ENCODE results near the gene HOXC13. TPM values are rescaled to one million over a fixed set of nuclear protein-coding genes. Genes with fewer than 3 reads are reported as not detected.

Gene HOXC13
- total RNA-seq, 1 experiment from 2014 or later: not detected

DNA sequence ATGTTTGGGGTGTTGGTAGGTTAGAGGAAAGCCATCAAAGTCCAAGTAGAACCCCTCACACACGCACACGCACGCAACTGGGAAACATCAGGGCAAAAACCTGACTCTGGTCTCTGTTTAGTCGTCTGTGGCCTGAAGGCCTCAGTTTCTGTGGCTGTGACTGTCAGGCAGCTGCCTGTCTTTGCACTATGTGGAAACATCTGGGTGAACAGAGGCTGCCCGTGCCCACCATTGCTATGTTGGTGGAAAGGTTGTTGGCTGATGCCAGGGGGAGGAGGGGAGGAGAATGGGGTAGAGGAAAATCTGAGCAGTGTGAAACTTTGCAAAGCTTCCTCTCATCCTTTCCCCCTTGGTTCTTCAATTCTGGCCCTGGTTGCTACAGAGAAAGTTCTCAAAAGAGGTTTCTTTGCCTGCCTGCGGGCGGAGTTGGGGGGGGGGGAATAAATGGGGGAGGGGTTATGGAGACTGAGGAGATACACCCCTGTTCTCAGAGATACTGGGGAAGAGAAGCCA lies 53.8 kb downstream of the HOXC13 start:
- no peaks in the 10 kb centered on the region for H3K79me2 ChIP-seq (ENCODE audit: low read length)
- H3K4me1 ChIP-seq (ENCODE audit: low read length): peaks cover 29% of the 10 kb centered on the region

DNA sequence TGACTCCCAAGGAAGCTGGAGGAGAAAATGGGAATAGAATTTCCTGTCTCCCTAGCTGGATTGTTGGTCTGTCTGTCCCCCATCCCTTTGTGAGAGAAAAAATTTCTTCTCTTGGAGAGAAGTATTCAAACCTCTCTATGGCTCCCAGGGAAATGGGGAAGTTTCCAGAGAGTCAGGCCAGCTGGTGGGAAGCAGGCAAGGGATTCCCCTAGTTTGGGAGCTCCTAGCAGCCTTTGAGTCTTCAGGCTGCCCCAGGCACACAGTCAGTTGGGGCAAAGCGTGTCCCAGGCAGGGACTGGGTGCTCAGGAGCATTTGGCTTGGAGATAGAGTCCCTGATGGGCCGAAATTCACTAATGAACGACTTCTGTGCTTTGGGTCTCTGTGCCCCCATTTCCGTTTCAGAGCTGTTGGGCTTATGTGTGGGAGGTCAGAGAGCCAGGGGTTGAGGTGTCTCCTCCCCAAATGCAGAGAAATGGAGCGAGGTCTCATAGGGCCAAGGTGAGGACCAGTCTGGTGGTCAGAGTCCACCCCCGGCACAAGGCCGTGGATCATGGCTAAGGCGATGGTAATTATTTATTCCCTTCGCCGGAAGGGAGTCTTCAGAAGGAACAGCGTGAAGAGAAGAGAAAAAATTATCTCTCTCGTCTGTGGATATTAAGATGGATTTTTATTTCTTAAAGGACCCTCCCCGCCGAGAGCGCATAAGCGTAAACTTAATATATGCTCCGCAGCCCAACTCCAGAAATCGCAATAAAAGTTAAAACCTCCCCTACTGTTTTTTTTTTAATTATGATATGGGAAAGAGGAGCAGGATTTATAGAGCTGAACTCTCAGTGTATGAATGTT lies 54.8 kb downstream of the HOXC13 start:
- Histone ChIP-seq H3K4me3 (ENCODE audit: low read length) (no peak overlapping the region), H2AFZ (ENCODE audit: low read length) (no peak overlapping the region), H4K20me1 (ENCODE audit: insufficient read depth, low read depth, low read length) (no peaks in the 10 kb centered on the region), H3K27me3 (ENCODE audit: low read length) (no peaks in the 10 kb centered on the region), H3K36me3 (ENCODE audit: insufficient read depth, low read length) (no peaks in the 10 kb centered on the region), H3K4me1 (ENCODE audit: low read length) (peaks cover 28% of the 10 kb centered on the region), H3K4me2 (ENCODE audit: low read depth, low read length, poor library complexity, severe bottlenecking) (no peak overlapping the region), H3K9me3 (ENCODE audit: low read length) (no peaks in the 10 kb centered on the region), H3K27ac (ENCODE audit: low read length) (no peak overlapping the region), H3K9me2 (replicated peaks; ENCODE audit: insufficient read depth, low read length) (no peaks in the 10 kb centered on the region), H3K9ac (ENCODE audit: low read length) (no peak overlapping the region), H3K79me2 (ENCODE audit: low read length) (no peaks in the 10 kb centered on the region)
- no peak for DNase-seq

More for the DNA sequence above, 53.8 kb downstream of the HOXC13 start:
- no peak for DNase-seq
- Histone ChIP-seq H3K27me3 (ENCODE audit: low read length) (no peaks in the 10 kb centered on the region), H4K20me1 (ENCODE audit: insufficient read depth, low read depth, low read length) (no peaks in the 10 kb centered on the region), H3K36me3 (ENCODE audit: insufficient read depth, low read length) (no peaks in the 10 kb centered on the region), H3K27ac (ENCODE audit: low read length) (no peak overlapping the region), H3K9ac (ENCODE audit: low read length) (no peak overlapping the region), H3K9me3 (ENCODE audit: low read length) (no peaks in the 10 kb centered on the region), H3K4me3 (ENCODE audit: low read length) (no peak overlapping the region), H3K4me2 (ENCODE audit: low read depth, low read length, poor library complexity, severe bottlenecking) (no peak overlapping the region), H2AFZ (ENCODE audit: low read length) (no peak overlapping the region), H3K9me2 (replicated peaks; ENCODE audit: insufficient read depth, low read length) (no peaks in the 10 kb centered on the region)

DNA sequence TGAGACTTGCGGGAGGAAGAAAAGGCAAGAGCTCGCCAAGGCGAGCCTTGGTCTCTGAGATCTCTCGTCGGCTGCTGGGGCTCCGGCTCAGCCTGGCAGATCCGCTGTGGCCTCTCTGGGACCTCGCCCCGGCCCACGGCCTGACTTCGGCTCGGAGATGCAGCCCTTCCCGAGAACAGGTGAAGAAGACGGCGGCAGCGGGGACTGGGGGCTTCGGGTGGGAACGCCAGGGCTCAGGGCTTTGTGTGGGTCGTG lies 55.3 kb downstream of the HOXC13 start:
- no peaks in the 10 kb centered on the region for H3K36me3 ChIP-seq (ENCODE audit: insufficient read depth, low read length)
- H2AFZ ChIP-seq (ENCODE audit: low read length): no peak overlapping the region
- H3K9ac ChIP-seq (ENCODE audit: low read length): no peak overlapping the region
- no peaks in the 10 kb centered on the region for H3K79me2 ChIP-seq (ENCODE audit: low read length)
- H3K4me1 ChIP-seq (ENCODE audit: low read length): peaks cover 22% of the 10 kb centered on the region
- no peak overlapping the region for H3K27ac ChIP-seq (ENCODE audit: low read length)
- no peaks in the 10 kb centered on the region for H3K9me3 ChIP-seq (ENCODE audit: low read length)
- no peak overlapping the region for H3K4me2 ChIP-seq (ENCODE audit: low read depth, low read length, poor library complexity, severe bottlenecking)
- DNase-seq: no peak
- H3K4me3 ChIP-seq (ENCODE audit: low read length): no peak overlapping the region
- H4K20me1 ChIP-seq (ENCODE audit: insufficient read depth, low read depth, low read length): no peaks in the 10 kb centered on the region
- H3K27me3 ChIP-seq (ENCODE audit: low read length): no peaks in the 10 kb centered on the region
- no peaks in the 10 kb centered on the region for H3K9me2 ChIP-seq (replicated peaks; ENCODE audit: insufficient read depth, low read length)

DNA sequence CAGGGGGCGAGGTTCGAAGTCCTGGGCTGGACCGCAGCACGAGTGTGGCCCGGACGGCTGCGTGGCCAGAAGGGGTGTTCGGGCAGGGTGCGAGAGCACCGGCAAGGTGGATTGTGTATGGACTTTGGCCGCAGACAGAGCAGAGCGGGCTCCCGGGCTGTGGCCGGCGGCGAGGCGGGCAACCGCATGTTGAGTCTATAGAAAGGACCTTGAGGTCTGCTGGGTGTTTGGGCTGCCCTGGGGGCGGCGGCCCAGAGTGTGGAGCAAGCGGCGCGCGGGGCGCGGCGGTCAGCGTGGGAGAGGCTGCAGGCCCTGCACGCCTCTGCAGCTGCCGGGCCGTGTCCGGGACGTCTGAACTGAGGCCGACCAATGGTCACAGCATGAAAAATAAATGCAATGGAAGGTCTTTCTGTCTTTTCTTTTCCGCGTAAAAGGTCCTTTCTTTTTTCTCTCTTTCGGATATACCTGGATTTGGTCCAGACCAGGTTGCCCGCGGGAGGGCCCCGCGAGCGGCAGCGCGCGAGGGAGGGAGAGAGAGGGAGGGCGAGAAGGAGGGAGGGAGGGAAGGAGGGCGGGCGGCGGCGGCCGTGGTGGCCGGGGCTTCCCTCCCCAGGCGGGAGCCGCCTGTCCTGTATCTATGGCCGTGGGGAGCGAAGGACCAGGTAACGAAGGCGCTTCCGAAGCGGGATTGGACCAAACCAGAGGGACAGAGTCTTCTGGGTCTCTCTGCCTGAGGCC lies 55.8 kb downstream of the HOXC13 start:
- no peaks in the 10 kb centered on the region for H3K9me2 ChIP-seq (replicated peaks; ENCODE audit: insufficient read depth, low read length)
- no peak overlapping the region for H2AFZ ChIP-seq (ENCODE audit: low read length)
- no peaks in the 10 kb centered on the region for H3K9me3 ChIP-seq (ENCODE audit: low read length)
- H3K36me3 ChIP-seq (ENCODE audit: insufficient read depth, low read length): no peaks in the 10 kb centered on the region
- H3K4me2 ChIP-seq (ENCODE audit: low read depth, low read length, poor library complexity, severe bottlenecking): peak overlapping the region; percentile 60
- no peak overlapping the region for H3K4me3 ChIP-seq (ENCODE audit: low read length)
- no peaks in the 10 kb centered on the region for H3K27me3 ChIP-seq (ENCODE audit: low read length)
- peaks cover 18% of the 10 kb centered on the region for H3K4me1 ChIP-seq (ENCODE audit: low read length)
- no peaks in the 10 kb centered on the region for H3K79me2 ChIP-seq (ENCODE audit: low read length)
- no peak overlapping the region for H3K27ac ChIP-seq (ENCODE audit: low read length)
- no peak overlapping the region for H3K9ac ChIP-seq (ENCODE audit: low read length)
- no peaks in the 10 kb centered on the region for H4K20me1 ChIP-seq (ENCODE audit: insufficient read depth, low read depth, low read length)
- DNase-seq: no peak

DNA sequence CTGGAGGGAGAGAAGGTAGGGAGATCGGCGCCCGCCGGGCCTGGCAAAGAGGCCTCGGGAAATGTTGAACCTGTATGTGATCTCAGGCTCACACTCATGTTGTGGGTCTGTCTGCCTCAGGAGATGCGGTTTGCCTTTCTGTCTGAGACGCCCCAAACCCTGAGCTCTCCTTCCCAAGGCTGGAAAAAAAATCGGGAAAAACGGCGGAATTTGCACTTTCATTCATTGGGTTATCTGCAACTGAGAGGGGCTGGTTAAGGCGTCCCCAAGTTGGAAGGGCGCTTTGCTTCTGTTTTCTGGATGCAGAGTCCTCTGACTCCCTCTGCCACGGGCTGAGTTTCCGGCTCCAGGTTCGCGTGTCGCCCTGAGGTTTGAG lies 56.4 kb downstream of the HOXC13 start:
- H2AFZ ChIP-seq (ENCODE audit: low read length): no peak overlapping the region

DNA sequence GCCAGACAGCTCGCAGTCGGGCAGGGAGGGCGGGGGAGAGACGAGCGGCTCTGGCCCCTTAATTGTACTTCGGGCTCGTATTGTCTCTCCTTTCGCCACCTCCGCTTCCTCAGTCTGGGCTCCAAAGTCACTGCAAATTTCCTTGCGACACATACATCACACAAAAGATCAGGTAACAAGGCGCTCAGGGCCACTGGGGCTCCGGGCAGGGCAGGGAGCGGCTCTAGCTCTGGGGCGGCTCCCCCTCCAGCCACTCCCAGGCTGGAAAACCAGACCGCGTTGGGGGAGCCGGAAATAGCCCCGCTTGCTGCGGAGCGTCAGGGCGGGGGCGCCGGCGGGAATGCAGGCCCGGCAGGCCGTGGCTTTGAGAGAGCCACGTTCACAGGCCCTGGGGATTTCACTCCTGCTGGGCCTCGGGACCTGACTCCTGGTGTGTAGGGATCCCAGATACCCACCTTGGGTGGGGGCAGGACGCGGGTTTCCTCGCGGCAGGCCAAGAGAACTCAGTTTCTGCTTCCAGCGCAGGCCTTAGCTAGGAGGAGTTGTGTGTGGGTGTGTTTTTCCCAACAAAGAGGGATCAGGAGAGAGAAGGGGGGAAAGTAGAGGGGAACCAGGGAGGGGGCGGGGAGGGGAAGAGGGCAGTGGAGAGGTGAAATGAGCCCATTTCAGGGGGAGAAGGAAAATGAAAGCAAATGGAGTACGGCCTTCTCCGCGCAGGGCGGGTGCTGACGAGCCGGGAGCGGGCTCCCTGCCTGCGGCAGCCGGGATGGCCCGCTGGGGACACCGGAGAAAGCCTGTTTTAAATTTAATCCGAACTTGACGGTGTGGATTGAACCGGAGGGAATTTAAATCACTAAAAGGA lies 57.0 kb downstream of the HOXC13 start:
- Histone ChIP-seq H3K79me2 (ENCODE audit: low read length) (no peaks in the 10 kb centered on the region), H3K27ac (ENCODE audit: low read length) (no peak overlapping the region), H3K4me2 (ENCODE audit: low read depth, low read length, poor library complexity, severe bottlenecking) (peak overlapping the region; percentile 60), H3K9me3 (ENCODE audit: low read length) (no peaks in the 10 kb centered on the region), H2AFZ (ENCODE audit: low read length) (peak overlapping the region; percentile 48; the same call in 1 of the 2 replicates), H4K20me1 (ENCODE audit: insufficient read depth, low read depth, low read length) (no peaks in the 10 kb centered on the region), H3K4me1 (ENCODE audit: low read length) (peaks cover 14% of the 10 kb centered on the region), H3K36me3 (ENCODE audit: insufficient read depth, low read length) (no peaks in the 10 kb centered on the region), H3K9me2 (replicated peaks; ENCODE audit: insufficient read depth, low read length) (no peaks in the 10 kb centered on the region), H3K27me3 (ENCODE audit: low read length) (no peaks in the 10 kb centered on the region), H3K9ac (ENCODE audit: low read length) (peak overlapping the region; percentile 64), H3K4me3 (ENCODE audit: low read length) (peak overlapping the region; percentile 57; the same call in 1 of the 2 replicates)
- no peak for DNase-seq

More for the DNA sequence above, 56.4 kb downstream of the HOXC13 start:
- H3K9me2 ChIP-seq (replicated peaks; ENCODE audit: insufficient read depth, low read length): no peaks in the 10 kb centered on the region
- no peaks in the 10 kb centered on the region for H3K36me3 ChIP-seq (ENCODE audit: insufficient read depth, low read length)
- H3K79me2 ChIP-seq (ENCODE audit: low read length): no peaks in the 10 kb centered on the region
- no peaks in the 10 kb centered on the region for H4K20me1 ChIP-seq (ENCODE audit: insufficient read depth, low read depth, low read length)
- no peak overlapping the region; the same call in 1 of the 2 replicates for H3K9ac ChIP-seq (ENCODE audit: low read length)
- peak overlapping the region; percentile 57; the same call in 1 of the 2 replicates for H3K4me3 ChIP-seq (ENCODE audit: low read length)
- DNase-seq: no peak
- H3K4me1 ChIP-seq (ENCODE audit: low read length): peaks cover 14% of the 10 kb centered on the region
- H3K4me2 ChIP-seq (ENCODE audit: low read depth, low read length, poor library complexity, severe bottlenecking): peak overlapping the region; percentile 60
- H3K9me3 ChIP-seq (ENCODE audit: low read length): no peaks in the 10 kb centered on the region
- no peaks in the 10 kb centered on the region for H3K27me3 ChIP-seq (ENCODE audit: low read length)
- no peak overlapping the region for H3K27ac ChIP-seq (ENCODE audit: low read length)
